K562 (cell line): ENCODE data around the gene ANKS3. TPM values are rescaled to one million over a fixed set of nuclear protein-coding genes. Genes with fewer than 3 reads are reported as not detected.

ENCODE experiments used
- ATAC-seq: fragments of 200-7000 bp; cut with Tn5 transposase; 3 replicates; pipeline ENCODE4 v1.9.1; 2020; ENCODE audit warnings: moderate library complexity
- BruUV-seq: library from RNA; stranded (reverse); fragments of 400-500 nt; replicated peaks from 2 replicates; lab custom pipeline; 2021; lab: Mats Ljungman, UMichigan
- CTCF ChIA-PET: fragments of 300-600 bp; formaldehyde crosslinking; extraction: SDS; loops from one replicate; lab custom pipeline; 2021; ENCODE audit warnings: low intra/inter-chr PET ratio; lab: Yijun Ruan, JAX
- POLR2A ChIA-PET: fragments of 300-600, 350-650 bp; sonication (Branson Sonifier 250); formaldehyde crosslinking; extraction: SDS; loops from one replicate; lab custom pipeline; 2021; ENCODE audit warnings: antibody characterized with exemption, inconsistent platforms; lab: Yijun Ruan, JAX
- DNase-seq, 4 experiments: peaks; one replicate each; pipeline versions ENCODE4 v3.0.0 to v3.0.0-alpha.2; 2011 to 2018; ENCODE audit warnings: low spot score in 3 of 4, mixed read lengths in 3 of 4; ENCODE audit errors: extremely low read depth in 1 of 4
- FAIRE-seq: peaks from 2 replicates; lab custom pipeline; 2011; peaks lifted over from hg19 to GRCh38; lab: Jason Lieb, UNC
- H2AFZ ChIP-seq: 2 replicates; pipeline ENCODE4 v1.6.0; 2011; ENCODE audit warnings: low read depth, low read length, control low read depth, inconsistent platforms
- H3K27ac ChIP-seq: fragments of 200-600 bp; 3 replicates; pipeline ENCODE4 v1.8.0; 2011; ENCODE audit warnings: low read depth, mild to moderate bottlenecking, control low read depth, inconsistent platforms, low read length, moderate library complexity, mixed read lengths; ENCODE audit errors: extremely low read depth
- H3K27me3 ChIP-seq, 2 experiments: fragments of 300-600 bp in 1 of 2; 2 replicates in 1 of 2; 3 replicates in 1 of 2; pipeline versions ENCODE4 v1.6.0 to v1.8.0; 2011; ENCODE audit warnings: inconsistent platforms in 2 of 2, low read length in 2 of 2, mild to moderate bottlenecking in 1 of 2, mixed read lengths in 1 of 2, moderate library complexity in 1 of 2; ENCODE audit not compliant: control insufficient read depth in 2 of 2, insufficient read depth in 2 of 2
- H3K36me3 ChIP-seq: fragments of 300-600 bp; 3 replicates; pipeline ENCODE4 v1.8.0; 2011; ENCODE audit warnings: mild to moderate bottlenecking, low read length, inconsistent platforms; ENCODE audit not compliant: control insufficient read depth, insufficient read depth
- H3K4me1 ChIP-seq, 2 experiments: fragments of 200-600 bp in 1 of 2; replicated peaks in 1 of 2; 2 replicates in 1 of 2; 3 replicates in 1 of 2; pipeline versions ENCODE4 v1.5.1 to v1.8.0; 2011; ENCODE audit warnings: inconsistent platforms in 2 of 2, low read length in 2 of 2, mild to moderate bottlenecking in 1 of 2, mixed read lengths in 1 of 2, moderate library complexity in 1 of 2; ENCODE audit not compliant: control insufficient read depth in 2 of 2, insufficient read depth in 2 of 2
- H3K4me2 ChIP-seq: 2 replicates; pipeline ENCODE4 v1.6.1; 2011; ENCODE audit warnings: low read length, control low read depth, inconsistent platforms, mixed read lengths; ENCODE audit not compliant: insufficient read depth
- H3K4me3 ChIP-seq: fragments of 200-600 bp; sonication (generic), shearing (Covaris generic); 2 replicates; pipeline ENCODE4 v1.5.1; 2016; ENCODE audit warnings: control low read depth, inconsistent platforms
- H3K79me2 ChIP-seq: fragments of 200-600 bp; 3 replicates; pipeline ENCODE4 v1.8.0; 2011; ENCODE audit warnings: low read length, inconsistent platforms; ENCODE audit not compliant: control insufficient read depth, insufficient read depth
- H3K9ac ChIP-seq, 2 experiments: 2 replicates each; pipeline versions ENCODE4 v1.6.0 to v1.6.1; 2011; ENCODE audit warnings: low read depth in 2 of 2, low read length in 2 of 2, control low read depth in 1 of 2, inconsistent platforms in 1 of 2, mild to moderate bottlenecking in 1 of 2, mixed read lengths in 1 of 2; ENCODE audit not compliant: insufficient read depth in 1 of 2
- H3K9me1 ChIP-seq: one replicate; pipeline ENCODE4 v1.6.0; 2011; ENCODE audit warnings: inconsistent platforms, mild to moderate bottlenecking, low read length, moderate library complexity; ENCODE audit not compliant: control insufficient read depth, insufficient read depth
- H3K9me3 ChIP-seq: replicated peaks from 2 replicates; pipeline ENCODE4 v1.5.1; 2011; ENCODE audit warnings: low read depth, low read length, inconsistent platforms; ENCODE audit not compliant: control insufficient read depth, insufficient read depth
- H4K20me1 ChIP-seq: replicated peaks from 2 replicates; pipeline ENCODE4 v1.6.1; 2011; ENCODE audit warnings: low read length, inconsistent platforms, mixed read lengths; ENCODE audit not compliant: control insufficient read depth, insufficient read depth
- GATAD2A ChIP-seq: fragments of 450-650 bp; IDR thresholded peaks from 2 replicates; pipeline ENCODE4 v1.6.1; 2017
- L3MBTL2 ChIP-seq: fragments of 450-650 bp; IDR thresholded peaks from 2 replicates; pipeline ENCODE4 v1.6.1; 2016; ENCODE audit warnings: mild to moderate bottlenecking, moderate library complexity
- NFIC ChIP-seq: fragments of 450-650 bp; IDR thresholded peaks from 2 replicates; pipeline ENCODE4 v1.6.1; 2017; ENCODE audit warnings: mild to moderate bottlenecking, inconsistent platforms
- OTX1 ChIP-seq: fragments of 450-650 bp; formaldehyde crosslinking; IDR thresholded peaks from 2 replicates; pipeline ENCODE4 v1.4.0; 2022; ENCODE audit warnings: mild to moderate bottlenecking
- PHF8 ChIP-seq: fragments of 200-600 bp; sonication (generic); IDR thresholded peaks from 2 replicates; pipeline ENCODE4 v1.6.1; 2012; ENCODE audit warnings: mixed run types, mild to moderate bottlenecking, inconsistent platforms, low read length, moderate library complexity, borderline replicate concordance
- RBM25 ChIP-seq: fragments of 200-400 bp; formaldehyde crosslinking; IDR thresholded peaks from 2 replicates; pipeline ENCODE4 v1.6.1; 2018; ENCODE audit warnings: low read length, low read depth, moderate library complexity; ENCODE audit not compliant: severe bottlenecking
- SMAD3 ChIP-seq: fragments of 450-650 bp; formaldehyde crosslinking; conservative IDR thresholded peaks from 2 replicates; pipeline ENCODE4 v1.4.0; 2020; ENCODE audit warnings: mild to moderate bottlenecking
- ZNF3 ChIP-seq: fragments of 250-450 bp; sonication (Bioruptor Pico); IDR thresholded peaks from 2 replicates; pipeline ENCODE4 v1.5.0; 2021; ENCODE audit warnings: mild to moderate bottlenecking, moderate library complexity
- ZNF431 ChIP-seq: sonication (generic); formaldehyde crosslinking; IDR thresholded peaks from 2 replicates; pipeline ENCODE4 v1.8.0; 2022; ENCODE audit warnings: mild to moderate bottlenecking, missing genetic modification reagents
- WGBS: fragments of 100-300 bp; shearing (Covaris generic); methylation state at CpG from one replicate; pipeline ENCODE4 v1.1.6; 2016; ENCODE audit warnings: low coverage, mixed read lengths; ENCODE audit not compliant: insufficient coverage; ENCODE audit errors: missing lambda C conversion rate; 5-methylcytosine and 5-hydroxymethylcytosine counted together
- in situ Hi-C: fragments of 300-500 bp; cut with MboI; formaldehyde crosslinking; loops from 4 replicates; pipeline ENCODE4 v1.15.0; 2018; ENCODE audit warnings: inconsistent platforms, mixed read lengths
- intact Hi-C: fragments of 100-400 bp; cut with micrococcal nuclease; formaldehyde crosslinking; loops from 2 replicates; pipeline ENCODE4 v1.14.2; 2022
- polyA plus RNA-seq, 8 experiments: library from polyadenylated mRNA; depleted of rRNA in 4 of 8; stranded (reverse) in 5 of 8; unstranded in 3 of 8; fragments of >200 nt; fragmentation: Nextera tagmentation in 2 of 8; fragmentation: Illumina TruSeq in 1 of 8; extraction: Ambion mirVana in 2 of 8; extraction: Trizol in 1 of 8; gene quantifications; 2 replicates each; pipeline versions ENCODE4 v1.2.1 to v1.2.3, GENCODE V29; 2011 to 2014; ENCODE audit warnings: inconsistent platforms in 1 of 8, missing spikeins in 1 of 8
- total RNA-seq, 7 experiments: library from RNA; depleted of rRNA in 6 of 7; stranded (reverse); fragments of >200 nt in 6 of 7; fragmentation: Illumina TruSeq in 2 of 7; extraction: Trizol in 2 of 7; gene quantifications; 2 replicates each; pipeline versions ENCODE4 v1.2.1 to v1.2.3, GENCODE V29; 2011 to 2021; ENCODE audit warnings: low replicate concordance in 1 of 7
- TF ChIP-seq, protein P1 (sequence below): fragments of 450-650 bp; IDR thresholded peaks from 2 replicates; pipeline ENCODE4 v1.6.1; 2016; ENCODE audit warnings: missing biosample characterization, missing genetic modification characterization
- TF ChIP-seq, protein P2 (sequence below), 3 experiments: fragments of 200-800 bp in 1 of 3; sonication (Bioruptor generic) in 1 of 3; sonication (generic) in 1 of 3; formaldehyde crosslinking in 1 of 3; IDR thresholded peaks; 2 replicates each; pipeline versions ENCODE4 v1.6.1 to v1.8.0; 2016 to 2022; ENCODE audit warnings: mild to moderate bottlenecking in 2 of 3, missing compliant biosample characterization in 2 of 3, missing genetic modification characterization in 2 of 3, missing genetic modification reagents in 1 of 3

Gene ANKS3
- total and polyA plus RNA-seq, 9 of the 15 experiments (the other 6 are each of a cell fraction or from before 2014, with no cell fraction given) = 0.43 to 25.7 (median 14.8) TPM

DNA sequence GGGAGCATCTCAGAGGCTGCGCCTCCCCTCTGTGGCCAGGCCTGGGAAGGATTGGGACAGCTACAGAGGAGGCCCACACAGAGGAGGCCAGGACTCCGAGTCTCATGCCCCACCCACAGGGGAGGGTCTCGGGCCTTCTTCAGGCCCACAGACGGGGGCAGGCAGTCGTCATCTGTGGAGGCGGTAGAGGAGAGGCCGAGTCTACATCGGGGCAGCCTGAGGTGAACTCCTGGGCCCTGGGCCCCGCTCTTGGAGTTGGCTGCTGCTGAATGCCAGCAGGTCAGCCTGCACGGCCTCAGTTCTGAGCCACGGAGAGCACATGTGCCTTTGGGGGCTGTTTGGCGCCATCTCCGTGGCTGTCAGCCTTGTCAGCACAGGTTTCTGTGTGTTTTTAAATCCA is 48.8 kb downstream of the ANKS3 start:
- H3K27ac ChIP-seq = no peak overlapping the region
- no peaks in the 10 kb centered on the region for H3K9me1 ChIP-seq
- no peaks in the 10 kb centered on the region for H3K79me2 ChIP-seq
- intact Hi-C loops = no loop called here
- H3K9ac ChIP-seq = no peak overlapping the region; a peak in 1 of 4 replicates
- H3K9me3 ChIP-seq = no peaks in the 10 kb centered on the region
- no TSS peak for BruUV-seq
- no peak overlapping the region for H3K4me3 ChIP-seq
- no peak overlapping the region for H2AFZ ChIP-seq
- 90% methylated on average over 12 of the region's 13 CpGs for WGBS
- H3K4me2 ChIP-seq = no peak overlapping the region
- TF ChIP-seq, protein P1, sequence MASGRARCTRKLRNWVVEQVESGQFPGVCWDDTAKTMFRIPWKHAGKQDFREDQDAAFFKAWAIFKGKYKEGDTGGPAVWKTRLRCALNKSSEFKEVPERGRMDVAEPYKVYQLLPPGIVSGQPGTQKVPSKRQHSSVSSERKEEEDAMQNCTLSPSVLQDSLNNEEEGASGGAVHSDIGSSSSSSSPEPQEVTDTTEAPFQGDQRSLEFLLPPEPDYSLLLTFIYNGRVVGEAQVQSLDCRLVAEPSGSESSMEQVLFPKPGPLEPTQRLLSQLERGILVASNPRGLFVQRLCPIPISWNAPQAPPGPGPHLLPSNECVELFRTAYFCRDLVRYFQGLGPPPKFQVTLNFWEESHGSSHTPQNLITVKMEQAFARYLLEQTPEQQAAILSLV = no peak
- TF ChIP-seq PHF8 (no peak), OTX1 (CRISPR knock-in tag) (no peak), L3MBTL2 (no peak), SMAD3 (no peak), GATAD2A (no peak), RBM25 (no peak), NFIC (no peak), ZNF431 (CRISPR knock-in tag) (no peak), ZNF3 (no peak)
- TF ChIP-seq, protein P2, sequence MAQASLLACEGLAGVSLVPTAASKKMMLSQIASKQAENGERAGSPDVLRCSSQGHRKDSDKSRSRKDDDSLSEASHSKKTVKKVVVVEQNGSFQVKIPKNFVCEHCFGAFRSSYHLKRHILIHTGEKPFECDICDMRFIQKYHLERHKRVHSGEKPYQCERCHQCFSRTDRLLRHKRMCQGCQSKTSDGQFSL (CRISPR knock-in tag; IDR thresholded peaks at IDR 0.05) = no peak
- TF ChIP-seq, protein P2 (tag; IDR thresholded peaks at IDR 0.05) = no peak
- no peaks in the 10 kb centered on the region for H4K20me1 ChIP-seq
- CTCF ChIA-PET = no interaction called here
- H3K36me3 ChIP-seq = peaks cover 54% of the 10 kb centered on the region; the same call in 2 of the 3 replicates
- in situ Hi-C loops = no loop called here
- FAIRE-seq (no peak), ATAC-seq (no peak), DNase-seq (no peak)
- POLR2A ChIA-PET = interaction anchor here (0.7 to 1.3 kb wide), 2 partner anchors 10 to 24 kb away, joined by 3 read pairs; no protein-coding TSS in a partner anchor
- H3K27me3 ChIP-seq = no peaks in the 10 kb centered on the region
- H3K4me1 ChIP-seq = peaks cover 0 to 44% of the 10 kb centered on the region in 2 experiments; a peak in 2 of 5 replicates
